GM23338 (cell line): ENCODE results near the gene BCO1. TPM values are rescaled to one million over a fixed set of nuclear protein-coding genes. Genes with fewer than 3 reads are reported as not detected.
A peak's percentile ranks its signal among the peaks of the same experiment; 100 is the strongest.

ENCODE experiments used
- ATAC-seq: fragments of 200-7000 bp; cut with Tn5 transposase; 3 replicates; pipeline ENCODE4 v1.9.1; 2020
- DNase-seq: peaks from one replicate; pipeline ENCODE4 v3.0.0-alpha.2; 2015; ENCODE audit warnings: low spot score
- H2AFZ ChIP-seq: fragments of 200-600 bp; sonication (generic); 2 replicates; pipeline ENCODE4 v1.8.0; 2016; ENCODE audit warnings: antibody characterized with exemption, mild to moderate bottlenecking, moderate library complexity
- H3F3A ChIP-seq: fragments of 200-600 bp; sonication (generic); replicated peaks from 2 replicates; pipeline ENCODE4 v1.8.0; 2017; ENCODE audit warnings: antibody characterized with exemption, mixed run types, low read depth
- H3K27ac ChIP-seq: fragments of 200-600 bp; sonication (generic); 2 replicates; pipeline ENCODE4 v1.6.1; 2016; ENCODE audit warnings: low read depth
- H3K27me3 ChIP-seq: fragments of 200-600 bp; sonication (generic); 2 replicates; pipeline ENCODE4 v1.8.0; 2016; ENCODE audit warnings: mild to moderate bottlenecking, mixed run types, moderate library complexity; ENCODE audit not compliant: insufficient read depth
- H3K36me3 ChIP-seq: fragments of 200-600 bp; sonication (generic); 2 replicates; pipeline ENCODE4 v1.8.0; 2016; ENCODE audit warnings: mild to moderate bottlenecking; ENCODE audit not compliant: insufficient read depth
- H3K4me1 ChIP-seq: fragments of 200-600 bp; sonication (generic); 2 replicates; pipeline ENCODE4 v1.8.0; 2016; ENCODE audit warnings: mild to moderate bottlenecking, moderate library complexity; ENCODE audit not compliant: insufficient read depth
- H3K4me2 ChIP-seq: fragments of 200-600 bp; sonication (generic); 2 replicates; pipeline ENCODE4 v1.7.1; 2017; ENCODE audit warnings: mixed run types
- H3K4me3 ChIP-seq: fragments of 200-600 bp; sonication (generic); 2 replicates; pipeline ENCODE4 v1.6.1; 2016; ENCODE audit warnings: mixed run types
- H3K79me2 ChIP-seq: fragments of 200-600 bp; sonication (generic); replicated peaks from 2 replicates; pipeline ENCODE4 v1.8.0; 2017; ENCODE audit warnings: mild to moderate bottlenecking; ENCODE audit not compliant: insufficient read depth
- H3K9me2 ChIP-seq: fragments of 200-600 bp; sonication (generic); 2 replicates; pipeline ENCODE4 v1.8.0; 2017; ENCODE audit not compliant: insufficient read depth
- H4K20me1 ChIP-seq: fragments of 200-600 bp; sonication (generic); replicated peaks from 2 replicates; pipeline ENCODE4 v1.8.0; 2017; ENCODE audit warnings: mild to moderate bottlenecking; ENCODE audit not compliant: insufficient read depth
- H3K27ac Mint-ChIP-seq: 2 replicates; pipeline ENCODE4 v1.8.0; 2020; ENCODE audit warnings: inconsistent platforms, mild to moderate bottlenecking, moderate library complexity, mixed read lengths
- H3K27me3 Mint-ChIP-seq: 3 replicates; pipeline ENCODE4 v1.8.0; 2022; ENCODE audit warnings: low read depth, mild to moderate bottlenecking, moderate library complexity, mixed read lengths, inconsistent platforms; ENCODE audit not compliant: insufficient read depth, poor library complexity
- H3K36me3 Mint-ChIP-seq: 3 replicates; pipeline ENCODE4 v1.8.0; 2021; ENCODE audit warnings: low read depth, mild to moderate bottlenecking, inconsistent platforms, moderate library complexity, mixed read lengths
- H3K4me1 Mint-ChIP-seq: 3 replicates; pipeline ENCODE4 v1.8.0; 2020; ENCODE audit warnings: mild to moderate bottlenecking, inconsistent platforms, mixed read lengths
- H3K4me3 Mint-ChIP-seq: 3 replicates; pipeline ENCODE4 v1.8.0; 2021; ENCODE audit warnings: moderate library complexity, mild to moderate bottlenecking, inconsistent platforms, mixed read lengths
- H3K9me3 Mint-ChIP-seq: 3 replicates; pipeline ENCODE4 v1.8.0; 2020; ENCODE audit warnings: moderate library complexity, mild to moderate bottlenecking, inconsistent platforms, mixed read lengths
- CREB1 ChIP-seq: fragments of 250-450 bp; sonication (Bioruptor Pico); IDR thresholded peaks from 2 replicates; pipeline ENCODE4 v1.5.0; 2020; ENCODE audit warnings: low read depth, mild to moderate bottlenecking, moderate library complexity
- ETS1 ChIP-seq: IDR thresholded peaks from 2 replicates; pipeline ENCODE4 v1.6.1; 2016; ENCODE audit warnings: antibody characterized with exemption
- EZH2 ChIP-seq: fragments of 200-600 bp; sonication (generic); IDR thresholded peaks from one replicate; pipeline ENCODE4 v1.8.0; 2017; ENCODE audit warnings: antibody characterized with exemption, mild to moderate bottlenecking, low read depth; ENCODE audit not compliant: unreplicated experiment
- EZH2phosphoT487 ChIP-seq: fragments of 200-600 bp; sonication (generic); IDR thresholded peaks from one replicate; pipeline ENCODE4 v1.8.1; 2018; ENCODE audit warnings: antibody characterized with exemption; ENCODE audit not compliant: unreplicated experiment
- JUNB ChIP-seq: IDR thresholded peaks from one replicate; pipeline ENCODE4 v1.6.1; 2016; ENCODE audit warnings: antibody characterized with exemption; ENCODE audit not compliant: unreplicated experiment
- POLR2AphosphoS5 ChIP-seq: IDR thresholded peaks from 2 replicates; pipeline ENCODE4 v1.6.1; 2016; ENCODE audit warnings: antibody characterized with exemption, low read depth
- STAT1 ChIP-seq: IDR thresholded peaks from one replicate; pipeline ENCODE4 v1.6.1; 2016; ENCODE audit warnings: antibody characterized with exemption; ENCODE audit not compliant: unreplicated experiment
- ZNF114 ChIP-seq: fragments of 250-450 bp; sonication (Bioruptor Pico); IDR thresholded peaks from 2 replicates; pipeline ENCODE4 v1.5.0; 2020; ENCODE audit warnings: mild to moderate bottlenecking, moderate library complexity
- ZNF331 ChIP-seq: fragments of 250-450 bp; sonication (Bioruptor Pico); IDR thresholded peaks from 2 replicates; pipeline ENCODE4 v1.5.0; 2020; ENCODE audit warnings: low read depth, mild to moderate bottlenecking, moderate library complexity
- ZNF462 ChIP-seq: fragments of 250-450 bp; sonication (Bioruptor Pico); IDR thresholded peaks from 2 replicates; pipeline ENCODE4 v1.5.0; 2020; ENCODE audit warnings: mild to moderate bottlenecking, moderate library complexity
- polyA plus RNA-seq: library from polyadenylated mRNA; unstranded; fragments of >200 nt; fragmentation: Nextera tagmentation; extraction: Ambion mirVana; gene quantifications from 2 replicates; pipeline ENCODE4 v1.2.1, GENCODE V29; 2016
- total RNA-seq: library from RNA; depleted of rRNA; stranded (reverse); fragments of >200 nt; shearing (Covaris generic); gene quantifications from 2 replicates; pipeline ENCODE4 v1.2.3, GENCODE V29; 2014
- TF ChIP-seq, protein P1 (sequence below): IDR thresholded peaks from one replicate; pipeline ENCODE4 v1.6.1; 2018; ENCODE audit warnings: antibody characterized with exemption; ENCODE audit not compliant: unreplicated experiment
- TF ChIP-seq, protein P2 (sequence below), 2 experiments: fragments of 200-600 bp in 1 of 2; sonication (generic) in 1 of 2; conservative IDR thresholded peaks; 2 replicates each; pipeline versions ENCODE4 v1.5.1 to v1.6.1; 2016 to 2017; ENCODE audit warnings: antibody characterized with exemption in 2 of 2, low read depth in 2 of 2, mild to moderate bottlenecking in 2 of 2, moderate library complexity in 1 of 2

BCO1 gene
- total and polyA plus RNA-seq, 2 experiments from 2014 or later, result 0.28 TPM; not detected in 1

DNA sequence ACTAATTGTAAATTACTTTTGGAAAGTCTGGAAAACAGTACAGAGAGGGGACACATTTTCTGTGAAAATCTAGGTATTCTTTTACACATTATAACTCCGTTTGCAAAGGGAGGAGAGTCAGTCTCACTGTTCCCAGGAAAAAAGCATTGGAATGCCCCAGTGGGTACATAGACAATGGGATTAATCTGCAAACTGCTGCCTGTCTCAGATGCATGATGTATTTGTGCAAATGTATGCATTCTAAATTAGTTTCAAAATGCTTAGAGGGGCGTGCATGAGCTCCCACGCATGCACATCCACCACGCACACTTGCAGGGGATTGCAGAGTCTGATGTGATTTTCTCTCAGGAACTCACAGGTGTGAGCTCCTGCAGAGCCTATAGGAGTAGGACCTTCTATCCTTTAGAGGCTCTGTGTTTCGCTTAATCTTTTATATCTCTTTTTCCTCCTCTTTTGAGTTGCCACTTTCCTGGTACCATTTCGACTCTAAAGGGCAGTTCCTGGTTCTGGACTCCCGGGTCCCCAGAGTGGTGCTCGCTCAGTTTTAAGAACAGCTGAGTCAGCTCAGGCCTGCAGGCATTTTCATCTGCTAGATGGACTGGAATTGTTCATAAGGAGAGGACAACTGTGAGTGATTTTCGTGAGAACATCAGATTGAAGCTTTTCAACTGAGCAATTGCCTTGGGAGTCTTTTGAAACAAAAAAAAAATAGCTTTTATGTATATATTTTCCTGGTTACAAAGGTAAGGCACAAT, 1.1 kb downstream of the BCO1 start:
- peak overlapping the region; percentile 83; the same call in 1 of the 2 replicates for H3K27ac ChIP-seq
- H3F3A ChIP-seq, result no peaks in the 10 kb centered on the region
- no peaks in the 10 kb centered on the region for H4K20me1 ChIP-seq
- no peaks in the 10 kb centered on the region for H3K36me3 ChIP-seq
- ATAC-seq (no peak), DNase-seq (no peak)
- no peaks in the 10 kb centered on the region for H3K27me3 ChIP-seq
- H3K9me3 Mint-ChIP-seq, result no peaks in the 10 kb centered on the region; the same call in 2 of the 3 replicates
- H3K27me3 Mint-ChIP-seq, result no peaks in the 10 kb centered on the region
- no peaks in the 10 kb centered on the region for H3K79me2 ChIP-seq
- no peak overlapping the region for H3K4me3 ChIP-seq
- peaks cover 23% of the 10 kb centered on the region for H3K4me1 ChIP-seq
- no peaks in the 10 kb centered on the region for H3K9me2 ChIP-seq
- TF ChIP-seq STAT1, result no peak
- TF ChIP-seq ZNF462 (CRISPR knock-in tag), result no peak
- no peak for TF ChIP-seq ETS1
- TF ChIP-seq ZNF331, result no peak
- TF ChIP-seq, protein P1, sequence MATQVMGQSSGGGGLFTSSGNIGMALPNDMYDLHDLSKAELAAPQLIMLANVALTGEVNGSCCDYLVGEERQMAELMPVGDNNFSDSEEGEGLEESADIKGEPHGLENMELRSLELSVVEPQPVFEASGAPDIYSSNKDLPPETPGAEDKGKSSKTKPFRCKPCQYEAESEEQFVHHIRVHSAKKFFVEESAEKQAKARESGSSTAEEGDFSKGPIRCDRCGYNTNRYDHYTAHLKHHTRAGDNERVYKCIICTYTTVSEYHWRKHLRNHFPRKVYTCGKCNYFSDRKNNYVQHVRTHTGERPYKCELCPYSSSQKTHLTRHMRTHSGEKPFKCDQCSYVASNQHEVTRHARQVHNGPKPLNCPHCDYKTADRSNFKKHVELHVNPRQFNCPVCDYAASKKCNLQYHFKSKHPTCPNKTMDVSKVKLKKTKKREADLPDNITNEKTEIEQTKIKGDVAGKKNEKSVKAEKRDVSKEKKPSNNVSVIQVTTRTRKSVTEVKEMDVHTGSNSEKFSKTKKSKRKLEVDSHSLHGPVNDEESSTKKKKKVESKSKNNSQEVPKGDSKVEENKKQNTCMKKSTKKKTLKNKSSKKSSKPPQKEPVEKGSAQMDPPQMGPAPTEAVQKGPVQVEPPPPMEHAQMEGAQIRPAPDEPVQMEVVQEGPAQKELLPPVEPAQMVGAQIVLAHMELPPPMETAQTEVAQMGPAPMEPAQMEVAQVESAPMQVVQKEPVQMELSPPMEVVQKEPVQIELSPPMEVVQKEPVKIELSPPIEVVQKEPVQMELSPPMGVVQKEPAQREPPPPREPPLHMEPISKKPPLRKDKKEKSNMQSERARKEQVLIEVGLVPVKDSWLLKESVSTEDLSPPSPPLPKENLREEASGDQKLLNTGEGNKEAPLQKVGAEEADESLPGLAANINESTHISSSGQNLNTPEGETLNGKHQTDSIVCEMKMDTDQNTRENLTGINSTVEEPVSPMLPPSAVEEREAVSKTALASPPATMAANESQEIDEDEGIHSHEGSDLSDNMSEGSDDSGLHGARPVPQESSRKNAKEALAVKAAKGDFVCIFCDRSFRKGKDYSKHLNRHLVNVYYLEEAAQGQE, result no peak
- no peak for TF ChIP-seq ZNF114 (CRISPR knock-in tag)
- TF ChIP-seq JUNB, result no peak
- no peak for TF ChIP-seq EZH2phosphoT487
- no peak for TF ChIP-seq CREB1 (CRISPR knock-in tag)
- TF ChIP-seq EZH2, result no peak
- TF ChIP-seq, protein P2, sequence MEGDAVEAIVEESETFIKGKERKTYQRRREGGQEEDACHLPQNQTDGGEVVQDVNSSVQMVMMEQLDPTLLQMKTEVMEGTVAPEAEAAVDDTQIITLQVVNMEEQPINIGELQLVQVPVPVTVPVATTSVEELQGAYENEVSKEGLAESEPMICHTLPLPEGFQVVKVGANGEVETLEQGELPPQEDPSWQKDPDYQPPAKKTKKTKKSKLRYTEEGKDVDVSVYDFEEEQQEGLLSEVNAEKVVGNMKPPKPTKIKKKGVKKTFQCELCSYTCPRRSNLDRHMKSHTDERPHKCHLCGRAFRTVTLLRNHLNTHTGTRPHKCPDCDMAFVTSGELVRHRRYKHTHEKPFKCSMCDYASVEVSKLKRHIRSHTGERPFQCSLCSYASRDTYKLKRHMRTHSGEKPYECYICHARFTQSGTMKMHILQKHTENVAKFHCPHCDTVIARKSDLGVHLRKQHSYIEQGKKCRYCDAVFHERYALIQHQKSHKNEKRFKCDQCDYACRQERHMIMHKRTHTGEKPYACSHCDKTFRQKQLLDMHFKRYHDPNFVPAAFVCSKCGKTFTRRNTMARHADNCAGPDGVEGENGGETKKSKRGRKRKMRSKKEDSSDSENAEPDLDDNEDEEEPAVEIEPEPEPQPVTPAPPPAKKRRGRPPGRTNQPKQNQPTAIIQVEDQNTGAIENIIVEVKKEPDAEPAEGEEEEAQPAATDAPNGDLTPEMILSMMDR (conservative IDR thresholded peaks at IDR 0.05; ENCODE audit: low read depth in 2 of 2), result no peak
- TF ChIP-seq POLR2AphosphoS5, result no peak
- H3K4me3 Mint-ChIP-seq, result no peak overlapping the region; the same call in 2 of the 3 replicates
- H2AFZ ChIP-seq, result peak overlapping the region; percentile 80
- H3K4me1 Mint-ChIP-seq, result peaks cover 26% of the 10 kb centered on the region
- 0 out of 2 replicates have a peak overlapping the region, but pooled peaks have one; percentile 41 for H3K4me2 ChIP-seq
- peak overlapping the region; percentile 88; the same call in 1 of the 2 replicates for H3K27ac Mint-ChIP-seq
- H3K36me3 Mint-ChIP-seq, result no peaks in the 10 kb centered on the region
